ENCODE results near the gene ZNF518A.

Gene ZNF518A, protein sequence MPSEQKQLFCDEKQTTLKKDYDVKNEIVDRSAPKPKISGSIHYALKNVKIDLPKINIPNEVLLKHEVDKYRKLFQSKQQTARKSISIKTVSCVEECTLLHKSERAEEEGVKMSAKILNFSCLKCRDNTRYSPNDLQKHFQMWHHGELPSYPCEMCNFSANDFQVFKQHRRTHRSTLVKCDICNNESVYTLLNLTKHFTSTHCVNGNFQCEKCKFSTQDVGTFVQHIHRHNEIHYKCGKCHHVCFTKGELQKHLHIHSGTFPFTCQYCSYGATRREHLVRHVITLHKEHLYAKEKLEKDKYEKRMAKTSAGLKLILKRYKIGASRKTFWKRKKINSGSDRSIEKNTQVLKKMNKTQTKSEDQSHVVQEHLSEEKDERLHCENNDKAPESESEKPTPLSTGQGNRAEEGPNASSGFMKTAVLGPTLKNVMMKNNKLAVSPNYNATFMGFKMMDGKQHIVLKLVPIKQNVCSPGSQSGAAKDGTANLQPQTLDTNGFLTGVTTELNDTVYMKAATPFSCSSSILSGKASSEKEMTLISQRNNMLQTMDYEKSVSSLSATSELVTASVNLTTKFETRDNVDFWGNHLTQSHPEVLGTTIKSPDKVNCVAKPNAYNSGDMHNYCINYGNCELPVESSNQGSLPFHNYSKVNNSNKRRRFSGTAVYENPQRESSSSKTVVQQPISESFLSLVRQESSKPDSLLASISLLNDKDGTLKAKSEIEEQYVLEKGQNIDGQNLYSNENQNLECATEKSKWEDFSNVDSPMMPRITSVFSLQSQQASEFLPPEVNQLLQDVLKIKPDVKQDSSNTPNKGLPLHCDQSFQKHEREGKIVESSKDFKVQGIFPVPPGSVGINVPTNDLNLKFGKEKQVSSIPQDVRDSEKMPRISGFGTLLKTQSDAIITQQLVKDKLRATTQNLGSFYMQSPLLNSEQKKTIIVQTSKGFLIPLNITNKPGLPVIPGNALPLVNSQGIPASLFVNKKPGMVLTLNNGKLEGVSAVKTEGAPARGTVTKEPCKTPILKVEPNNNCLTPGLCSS (N-terminal part only)

GRCh38 chr10:96129387-96130325 lies at the start of gene ZNF518A:
Gene ZNF518A, plus strand, starts transcription at chr10:96130297. Its CDS starts 26,026 bp downstream, at chr10:96156323.
- peak; percentile 95 for DNase-seq

DNA sequence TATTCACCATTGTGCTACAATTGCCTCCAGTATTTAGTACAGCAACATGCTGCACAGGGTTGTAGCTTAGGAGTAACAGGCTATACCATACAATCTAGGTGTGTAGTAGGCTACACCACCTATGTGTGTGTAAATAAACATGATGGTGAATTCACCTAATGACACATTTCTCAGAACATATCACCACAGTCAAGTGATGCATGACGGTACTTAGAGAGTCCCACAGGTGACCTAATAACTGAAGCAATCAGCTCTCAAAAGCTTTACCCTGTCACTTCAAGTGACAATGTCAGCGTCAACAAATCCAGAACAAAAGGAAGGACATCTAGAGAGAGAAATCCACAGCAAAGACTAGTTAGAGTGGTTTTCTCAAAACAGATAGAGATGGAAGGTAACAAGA lies 47.9 kb upstream of the ZNF518A start:
- DNase-seq: no peak

DNA sequence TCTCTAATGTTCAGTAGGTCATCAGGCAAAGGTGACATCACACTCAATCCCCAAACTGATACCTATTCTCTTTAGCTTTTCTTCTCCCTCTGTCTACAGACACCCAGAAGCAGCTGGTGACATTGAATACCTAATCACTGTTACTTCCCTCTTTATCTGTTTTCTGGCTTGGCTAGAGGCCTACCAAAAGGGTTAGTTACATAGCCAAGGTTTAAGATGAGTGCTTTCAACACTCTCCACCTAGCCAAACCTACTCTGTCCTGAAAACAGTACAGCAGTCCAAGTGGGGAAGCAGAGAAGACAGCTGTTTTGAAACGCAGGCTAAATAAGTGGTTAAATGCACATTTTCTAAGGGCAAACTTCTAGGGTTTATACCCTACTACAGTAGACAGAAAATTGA lies 47.3 kb upstream of the ZNF518A start:
- DNase-seq: no peak

GRCh38 chr10:96089116-96089515 lies 41.0 kb upstream of the ZNF518A start:
- no peak for DNase-seq

- DNase-seq: peak; percentile 96
These were observed 40.2 kb upstream of the ZNF518A start for GRCh38 chr10:96089670-96090462.

- DNase-seq: no peak
These were observed 39.7 kb upstream of the ZNF518A start for GRCh38 chr10:96090463-96090800.

GRCh38 chr10:96092999-96093767 lies 36.9 kb upstream of the ZNF518A start:
- no peak for DNase-seq

GRCh38 chr10:96093948-96094347 lies 36.1 kb upstream of the ZNF518A start:
- DNase-seq: no peak

- DNase-seq: no peak
These were observed 33.1 kb upstream of the ZNF518A start for GRCh38 chr10:96096958-96097357.

DNA sequence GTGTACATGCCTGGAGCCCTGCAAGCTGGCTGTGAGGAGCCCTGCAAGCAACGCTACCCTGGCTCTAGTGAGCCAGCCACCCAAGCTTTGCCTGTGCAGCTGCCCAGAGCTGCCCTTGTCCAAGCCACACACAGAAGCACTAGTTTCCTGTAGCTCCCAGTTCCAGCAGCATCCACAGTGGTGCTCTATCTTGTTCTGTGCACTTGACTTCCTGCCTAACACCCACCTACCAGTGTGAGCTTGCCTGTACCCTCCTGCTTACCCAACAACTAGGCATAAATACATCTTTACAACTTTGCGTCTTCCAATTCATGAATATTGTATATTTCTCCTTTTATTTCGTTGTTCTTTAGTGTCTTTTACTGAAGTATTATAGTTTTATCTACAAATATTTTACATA lies 32.2 kb upstream of the ZNF518A start:
- DNase-seq: no peak

DNA sequence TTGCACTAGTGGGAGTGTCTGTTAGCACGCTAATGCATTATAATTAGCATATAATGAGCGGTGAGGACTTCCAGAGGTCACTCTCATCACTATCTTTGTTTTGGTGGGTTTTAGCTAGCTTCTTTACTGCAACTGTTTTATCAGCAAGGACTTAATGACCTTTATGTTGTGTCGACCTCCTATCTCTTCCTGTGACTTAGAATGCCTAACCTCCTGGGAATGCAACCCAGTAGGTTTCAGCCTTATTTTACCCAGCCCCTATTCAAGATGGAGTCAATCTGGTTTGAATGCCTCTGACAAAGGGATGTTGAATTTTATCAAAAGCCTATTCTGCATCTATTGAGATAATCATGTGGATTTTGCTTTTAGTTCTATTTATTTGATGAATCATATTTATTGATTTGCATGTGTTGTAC lies 22.5 kb upstream of the ZNF518A start:
- DNase-seq: no peak

GRCh38 chr10:96112531-96112930 lies 17.6 kb upstream of the ZNF518A start:
- no peak for DNase-seq

GRCh38 chr10:96118604-96119450 lies 11.3 kb upstream of the ZNF518A start:
- DNase-seq: no peak

DNA sequence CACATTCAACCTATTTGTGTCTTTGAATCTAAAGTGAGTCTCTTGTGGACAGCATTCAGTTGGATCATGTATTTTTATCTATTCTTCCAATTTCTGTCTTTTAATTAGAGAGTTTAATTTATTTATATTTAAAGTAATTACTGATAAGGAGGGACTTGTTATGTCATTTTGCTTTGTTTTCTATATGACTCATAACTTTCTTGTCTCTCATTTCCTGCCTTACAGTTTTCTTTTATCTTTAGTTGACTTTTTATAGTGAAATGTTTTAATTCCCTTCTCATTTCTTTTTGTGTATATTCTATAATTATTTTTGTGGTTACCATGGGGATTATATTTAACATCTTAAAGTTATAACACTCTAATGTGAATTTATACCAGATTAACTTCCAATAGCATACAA lies 7.3 kb upstream of the ZNF518A start:
- no peak for DNase-seq

DNA sequence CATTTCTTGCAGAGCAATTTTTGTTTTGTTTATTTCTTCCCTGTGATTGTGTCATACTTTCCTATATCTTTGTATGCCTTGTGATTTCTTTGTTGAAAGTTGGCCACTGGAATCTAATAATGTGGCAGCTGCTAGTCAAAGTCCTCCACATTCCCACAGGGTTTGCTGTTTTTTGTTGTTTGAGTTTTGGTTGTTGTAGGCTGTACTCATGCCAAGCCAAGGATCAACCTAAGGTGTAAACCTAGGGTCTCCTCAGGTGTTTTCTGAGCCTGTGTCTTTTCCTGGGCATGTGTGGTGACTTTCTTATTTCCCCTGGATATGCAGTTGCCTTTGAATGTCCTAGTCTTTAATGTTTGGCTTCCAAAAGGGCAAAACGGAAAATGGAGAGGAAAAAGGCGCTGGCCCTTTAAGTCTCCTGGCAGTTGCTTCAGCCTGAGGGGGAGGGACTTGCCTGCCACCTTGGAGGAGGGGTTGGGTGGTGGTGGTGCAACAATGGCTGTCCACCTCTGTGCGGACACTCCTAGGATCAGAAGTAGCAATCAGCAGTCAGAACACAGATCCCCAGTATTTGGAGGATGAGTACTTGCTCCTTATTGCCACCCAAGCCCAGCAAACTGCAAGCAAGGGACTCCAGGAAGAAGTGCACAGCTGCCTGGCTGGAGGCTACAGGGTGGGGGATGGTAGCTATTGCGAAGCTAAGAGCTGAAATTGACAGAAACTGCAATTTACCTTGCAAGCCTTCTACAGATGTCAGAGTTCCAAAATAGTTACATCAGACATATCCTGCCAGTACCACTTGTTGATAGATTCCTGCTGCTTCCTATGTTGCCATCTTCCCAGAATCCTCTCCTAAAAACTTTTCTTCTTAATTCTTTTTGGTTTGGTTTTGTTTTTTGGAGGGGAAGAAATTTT lies 5.6 kb upstream of the ZNF518A start:
- DNase-seq: no peak

DNA sequence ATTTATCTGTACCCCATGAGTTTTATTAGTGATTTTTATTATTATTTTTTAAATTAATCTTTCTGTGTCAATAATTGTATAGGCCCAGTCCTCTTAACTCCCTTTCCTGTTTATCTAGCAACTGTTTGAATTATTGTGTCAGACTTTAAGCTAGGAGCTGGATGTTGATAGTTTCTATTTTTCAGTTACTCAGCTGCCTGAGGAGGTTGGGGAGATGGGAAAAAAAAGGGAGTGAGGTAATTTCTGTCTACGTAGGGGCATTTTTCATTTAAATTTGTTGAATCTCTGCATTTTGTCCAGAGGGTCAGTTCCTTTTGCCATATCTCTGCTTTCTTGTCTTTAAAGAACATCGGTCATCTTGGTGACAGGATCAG lies 5.0 kb upstream of the ZNF518A start:
- DNase-seq: no peak

- DNase-seq: peak; percentile 90
These were observed 364 bp downstream of the ZNF518A start for GRCh38 chr10:96130326-96130995.

DNA sequence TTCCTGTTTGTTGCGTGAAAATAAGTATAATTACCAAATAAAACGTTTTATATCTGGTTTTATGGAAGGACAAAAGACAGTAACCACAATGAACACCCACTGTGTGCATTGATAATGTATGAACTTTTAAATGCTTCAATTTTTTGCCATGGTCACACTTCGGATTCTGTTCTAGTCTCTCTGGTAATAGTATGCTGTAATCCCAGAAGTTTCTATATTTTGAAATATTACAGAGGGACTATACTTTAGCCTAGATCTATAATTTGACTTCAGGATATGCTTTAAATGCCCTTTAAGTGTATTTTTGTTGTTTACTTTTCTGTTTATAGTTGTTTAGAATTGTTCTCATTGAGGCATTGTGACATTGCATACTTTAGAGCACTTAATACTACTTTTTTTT lies 1.5 kb downstream of the ZNF518A start:
- no peak for DNase-seq

All from activated effector memory CD4-positive, alpha-beta T cell treated with anti-CD3 and anti-CD28 coated beads, Interleukin-2, amount 50 U/mL, for 16 hours (primary cell).